HCT116 (cell line): ENCODE results near the gene EIF4G3. TPM values are rescaled to one million over a fixed set of nuclear protein-coding genes. Genes with fewer than 3 reads are reported as not detected.

ENCODE experiments used
- ATAC-seq: fragments of 200-7000 bp; cut with Tn5 transposase; 2 replicates; pipeline ENCODE4 v1.9.1; 2020; ENCODE audit warnings: mild to moderate bottlenecking, moderate library complexity
- Bru-seq: library from RNA; stranded (reverse); fragments of 400-500 nt; gene quantifications from one replicate; lab custom pipeline; 2021; lab: Mats Ljungman, UMichigan
- BruChase-seq, 2 experiments: library from RNA; stranded (reverse); fragments of 400-500 nt; gene quantifications; one replicate each; lab custom pipeline; 2021; lab: Mats Ljungman, UMichigan
- BruUV-seq: library from RNA; stranded (reverse); fragments of 400-500 nt; replicated peaks from 2 replicates; lab custom pipeline; 2021; lab: Mats Ljungman, UMichigan
- CTCF ChIA-PET: fragments of 300-600 bp; sonication (Branson Sonifier 250); formaldehyde crosslinking; loops from one replicate; lab custom pipeline; 2021; ENCODE audit warnings: antibody characterized with exemption; lab: Charles Lee
- POLR2A ChIA-PET: fragments of 300-600, 350-600 bp; sonication (Branson Sonifier 250); formaldehyde crosslinking; loops from one replicate; lab custom pipeline; 2021; ENCODE audit warnings: antibody characterized with exemption; lab: Charles Lee
- RAD21 ChIA-PET, 2 experiments: fragments of 300-600 bp; sonication (Branson Sonifier 250); formaldehyde crosslinking; loops; one replicate each; lab custom pipeline; 2023; ENCODE audit warnings: low total read pairs in 2 of 2; ENCODE audit not compliant: uncharacterized antibody in 2 of 2, unreplicated experiment in 2 of 2, low non-redundant PET in 1 of 2; lab: Charles Lee
- DNase-seq: peaks from one replicate; pipeline ENCODE4 v3.0.0-alpha.2; 2010; ENCODE audit warnings: low read depth, low spot score
- H2AFZ ChIP-seq: fragments of 200-600 bp; shearing (Covaris generic), sonication (generic); 2 replicates; pipeline ENCODE4 v1.6.1; 2017; ENCODE audit warnings: low read depth, mixed run types, mixed read lengths, antibody characterized with exemption, low read length; ENCODE audit not compliant: poor library complexity, severe bottlenecking
- H3K27ac ChIP-seq: 2 replicates; pipeline ENCODE4 v1.5.1; 2012; ENCODE audit warnings: low read depth, low read length
- H3K27me3 ChIP-seq: fragments of 200-600 bp; sonication (generic); 2 replicates; pipeline ENCODE4 v1.6.1; 2016; ENCODE audit warnings: mixed run types, low read length, mixed read lengths; ENCODE audit not compliant: insufficient read depth
- H3K36me3 ChIP-seq, 2 experiments: fragments of 200-500 bp in 1 of 2; fragments of 200-600 bp in 1 of 2; sonication (Bioruptor generic) in 1 of 2; sonication (generic) in 1 of 2; 2 replicates each; pipeline versions ENCODE4 v1.5.1 to v1.6.1; 2014 to 2016; ENCODE audit warnings: low read length in 2 of 2, inconsistent platforms in 1 of 2, mixed read lengths in 1 of 2, mixed run types in 1 of 2; ENCODE audit not compliant: insufficient read depth in 2 of 2, control insufficient read depth in 1 of 2
- H3K4me1 ChIP-seq, 2 experiments: fragments of 200-600 bp in 1 of 2; sonication (generic) in 1 of 2; 2 replicates each; pipeline versions ENCODE4 v1.5.1 to v1.6.1; 2012 to 2017; ENCODE audit warnings: low read length in 2 of 2, inconsistent platforms in 1 of 2, mild to moderate bottlenecking in 1 of 2, mixed read lengths in 1 of 2, mixed run types in 1 of 2, moderate library complexity in 1 of 2; ENCODE audit not compliant: insufficient read depth in 2 of 2, control insufficient read depth in 1 of 2
- H3K4me2 ChIP-seq: fragments of 200-600 bp; sonication (generic); 2 replicates; pipeline ENCODE4 v1.6.1; 2017; ENCODE audit warnings: mixed run types, low read length, mixed read lengths
- H3K4me3 ChIP-seq, 2 experiments: fragments of 200-600 bp in 1 of 2; sonication (generic) in 1 of 2; replicated peaks in 1 of 2; 2 replicates each; pipeline ENCODE4 v1.5.1; 2011 to 2016; ENCODE audit warnings: low read length in 2 of 2, control low read depth in 1 of 2, low read depth in 1 of 2, mild to moderate bottlenecking in 1 of 2, mixed read lengths in 1 of 2, mixed run types in 1 of 2
- H3K79me2 ChIP-seq: fragments of 200-600 bp; sonication (generic); 2 replicates; pipeline ENCODE4 v1.6.1; 2017; ENCODE audit warnings: mild to moderate bottlenecking, mixed run types, low read length, moderate library complexity, mixed read lengths; ENCODE audit not compliant: insufficient read depth
- H3K9ac ChIP-seq: fragments of 200-600 bp; sonication (generic); 2 replicates; pipeline ENCODE4 v1.6.1; 2016; ENCODE audit warnings: low read length, mixed read lengths
- H3K9me2 ChIP-seq: fragments of 200-600 bp; sonication (generic), shearing (Covaris generic); 2 replicates; pipeline ENCODE4 v1.6.1; 2017; ENCODE audit warnings: mixed run types, mild to moderate bottlenecking, moderate library complexity; ENCODE audit not compliant: insufficient read depth
- H3K9me3 ChIP-seq, 2 experiments: fragments of 200-500 bp in 1 of 2; fragments of 200-600 bp in 1 of 2; sonication (Bioruptor generic) in 1 of 2; sonication (generic) in 1 of 2; 2 replicates each; pipeline ENCODE4 v1.6.1; 2014 to 2017; ENCODE audit warnings: low read length in 2 of 2, mixed read lengths in 2 of 2, inconsistent platforms in 1 of 2, low read depth in 1 of 2, mild to moderate bottlenecking in 1 of 2, mixed run types in 1 of 2, moderate library complexity in 1 of 2; ENCODE audit not compliant: control insufficient read depth in 1 of 2, insufficient read depth in 1 of 2
- H4K20me1 ChIP-seq: fragments of 200-600 bp; sonication (generic), shearing (Covaris generic); 2 replicates; pipeline ENCODE4 v1.6.1; 2017; ENCODE audit warnings: mixed run types, mild to moderate bottlenecking, moderate library complexity; ENCODE audit not compliant: insufficient read depth
- CEBPB ChIP-seq: IDR thresholded peaks from 2 replicates; pipeline ENCODE4 v1.6.1; 2012; ENCODE audit warnings: low read depth
- EGR1 ChIP-seq: IDR thresholded peaks from 2 replicates; pipeline ENCODE4 v1.6.1; 2012; ENCODE audit warnings: low read depth
- FOSL1 ChIP-seq: IDR thresholded peaks from 2 replicates; pipeline ENCODE4 v1.6.1; 2012; ENCODE audit warnings: low read depth
- MAX ChIP-seq: IDR thresholded peaks from 2 replicates; pipeline ENCODE4 v1.6.1; 2012
- POLR2A ChIP-seq: IDR thresholded peaks from 2 replicates; pipeline ENCODE4 v1.7.0; 2011; ENCODE audit warnings: borderline replicate concordance; ENCODE audit not compliant: insufficient read depth, insufficient read length; ENCODE audit errors: extremely low read depth
- POLR2AphosphoS5 ChIP-seq: IDR thresholded peaks from 2 replicates; pipeline ENCODE4 v1.6.1; 2011; ENCODE audit warnings: mild to moderate bottlenecking, low read depth, low read length, moderate library complexity
- RAD21 ChIP-seq: IDR thresholded peaks from 2 replicates; pipeline ENCODE4 v1.6.1; 2012; ENCODE audit warnings: low read depth, mild to moderate bottlenecking
- REST ChIP-seq: IDR thresholded peaks from 2 replicates; pipeline ENCODE4 v1.6.1; 2012; ENCODE audit warnings: low read depth
- YY1 ChIP-seq: IDR thresholded peaks from 2 replicates; pipeline ENCODE4 v1.6.1; 2011; ENCODE audit warnings: low read length, low read depth, moderate library complexity, mild to moderate bottlenecking; ENCODE audit not compliant: insufficient replicate concordance; ENCODE audit errors: extremely low read depth
- ZNF274 ChIP-seq: fragments of 200-500 bp; sonication (Bioruptor generic); IDR thresholded peaks from 2 replicates; pipeline ENCODE4 v1.6.1; 2014; ENCODE audit warnings: mild to moderate bottlenecking, low read depth, low read length, inconsistent platforms
- intact Hi-C: fragments of 100-400 bp; cut with micrococcal nuclease; formaldehyde crosslinking; loops from 2 replicates; pipeline ENCODE4 v1.10.0; 2022
- long read RNA-seq: library from polyadenylated mRNA; unstranded; transcript quantifications from one replicate; pipeline ENCODE4 v2.0.0, GENCODE V29; 2021; ENCODE audit not compliant: unreplicated experiment
- polyA plus RNA-seq: library from polyadenylated mRNA; unstranded; fragments of >200 nt; gene quantifications from 2 replicates; pipeline ENCODE4 v1.2.1, GENCODE V29; 2012; ENCODE audit warnings: missing spikeins
- total RNA-seq: library from RNA; stranded (reverse); gene quantifications from one replicate; pipeline ENCODE4 v1.2.1, GENCODE V29; 2021; ENCODE audit not compliant: unreplicated experiment

EIF4G3 gene
- total RNA-seq (40.1 TPM), Bru-seq, nascent RNA (percentile 89 among the genes with signal in this experiment), BruChase-seq, experiment 1, labeled RNA remaining after a 6-hour chase (percentile 82 among the genes with signal in this experiment), BruChase-seq, experiment 2, labeled RNA remaining after a 2-hour chase (percentile 78 among the genes with signal in this experiment)
- 17.5 and 19.1 TPM in 2 replicates for polyA plus RNA-seq
- long read RNA-seq, partial matches to known transcripts: 17 of 38 reads
- long read RNA-seq, other reads (novel, unspliced or antisense): 20 of 38 reads

- peaks cover 8 to 22% of the 10 kb centered on the region in 2 experiments; a peak in 3 of 4 replicates for H3K4me1 ChIP-seq
- peak; percentile 98 for ATAC-seq
- H3K4me2 ChIP-seq: peak within 1 kb of the TSS; percentile 98
- no peaks in the 10 kb centered on the region for H3K9me3 ChIP-seq
- H2AFZ ChIP-seq: peak within 1 kb of the TSS; percentile 17
- H3K36me3 ChIP-seq: no peaks in the 10 kb centered on the region
- H3K79me2 ChIP-seq: peaks cover 31% of the 10 kb centered on the region
- intact Hi-C loops: loop anchor here (5.0 kb wide), 1 partner anchor 155 kb away; no protein-coding TSS in a partner anchor
- H3K9ac ChIP-seq: peak within 1 kb of the TSS; percentile 92
- H4K20me1 ChIP-seq: no peaks in the 10 kb centered on the region
- no TSS peak for BruUV-seq
- ChIA-PET CTCF (no interaction called here), RAD21 (no interaction called here), POLR2A (no interaction called here)
- peak; percentile 93 for DNase-seq
- no peaks in the 10 kb centered on the region for H3K9me2 ChIP-seq
- H3K4me3 ChIP-seq: peak within 1 kb of the TSS; percentile 89 to 94
- peak within 1 kb of the TSS; percentile 78 for H3K27ac ChIP-seq
- no peaks in the 10 kb centered on the region for H3K27me3 ChIP-seq
- peak; percentile 91 for TF ChIP-seq YY1
- peak; percentile 44; the same call in 1 of the 2 replicates for TF ChIP-seq MAX
- no peak for TF ChIP-seq FOSL1
- TF ChIP-seq POLR2A: peak; percentile 61
- TF ChIP-seq POLR2AphosphoS5: peak; percentile 88
- TF ChIP-seq CEBPB: no peak
- no peak for TF ChIP-seq EGR1
- no peak for TF ChIP-seq REST
- no peak for TF ChIP-seq RAD21
- TF ChIP-seq ZNF274: no peak
Measured at GRCh38 chr1:21176586-21177555, at the start of gene EIF4G3. Gene EIF4G3, minus strand, starts transcription at chr1:21176897. Its CDS starts 174,155 bp downstream, at chr1:21002742.
